Panc1 (cell line): Measurements from ENCODE around the gene ITPR2. TPM values are rescaled to one million over a fixed set of nuclear protein-coding genes. Genes with fewer than 3 reads are reported as not detected.

Experiments used
- ATAC-seq: fragments of 200-7000 bp; cut with Tn5 transposase; 2 replicates; pipeline ENCODE4 v1.9.1; 2020; ENCODE audit warnings: mild to moderate bottlenecking, moderate library complexity
- BruUV-seq: library from RNA; stranded (reverse); fragments of 400-500 nt; replicated peaks from 2 replicates; lab custom pipeline; 2021; lab: Mats Ljungman, UMichigan
- CTCF ChIA-PET: fragments of 300-600 bp; sonication (Branson Sonifier 250); formaldehyde crosslinking; loops from one replicate; lab custom pipeline; 2022; ENCODE audit warnings: antibody characterized with exemption; lab: Charles Lee
- POLR2A ChIA-PET: fragments of 300-600 bp; sonication (Branson Sonifier 250); formaldehyde crosslinking; loops from one replicate; lab custom pipeline; 2022; ENCODE audit warnings: antibody characterized with exemption; lab: Charles Lee
- DNase-seq: peaks from one replicate; pipeline ENCODE4 v3.0.0-alpha.2; 2010; ENCODE audit warnings: low read depth, low spot score
- H3K27ac ChIP-seq: 2 replicates; pipeline ENCODE4 v1.5.1; 2011; ENCODE audit warnings: mild to moderate bottlenecking, low read length, inconsistent platforms
- H3K27me3 ChIP-seq: fragments of 200-500 bp; sonication (Bioruptor generic); 2 replicates; pipeline ENCODE4 v1.6.0; 2014; ENCODE audit warnings: low read length, inconsistent platforms; ENCODE audit not compliant: control insufficient read depth, insufficient read depth
- H3K36me3 ChIP-seq: fragments of 200-500 bp; sonication (Bioruptor generic); 2 replicates; pipeline ENCODE4 v1.5.1; 2014; ENCODE audit warnings: inconsistent platforms, mild to moderate bottlenecking, low read length, moderate library complexity; ENCODE audit not compliant: control insufficient read depth, insufficient read depth
- H3K4me1 ChIP-seq: 2 replicates; pipeline ENCODE4 v1.5.1; 2011; ENCODE audit warnings: inconsistent platforms, mild to moderate bottlenecking, low read length, moderate library complexity; ENCODE audit not compliant: control insufficient read depth, insufficient read depth
- H3K4me3 ChIP-seq, 2 experiments: 2 replicates each; pipeline ENCODE4 v1.5.1; 2011 to 2012; ENCODE audit warnings: low read depth in 2 of 2, low read length in 2 of 2, mild to moderate bottlenecking in 2 of 2, inconsistent platforms in 1 of 2, moderate library complexity in 1 of 2
- H3K9me3 ChIP-seq: fragments of 200-500 bp; sonication (Bioruptor generic); 2 replicates; pipeline ENCODE4 v1.5.1; 2014; ENCODE audit warnings: low read depth, mild to moderate bottlenecking, inconsistent platforms, low read length, moderate library complexity; ENCODE audit not compliant: control insufficient read depth, insufficient read depth
- POLR2AphosphoS5 ChIP-seq: IDR thresholded peaks from 2 replicates; pipeline ENCODE4 v1.6.1; 2012; ENCODE audit warnings: mild to moderate bottlenecking, low read depth, low read length, moderate library complexity
- SIN3A ChIP-seq: IDR thresholded peaks from 2 replicates; pipeline ENCODE4 v1.6.1; 2012; ENCODE audit warnings: low read depth, mild to moderate bottlenecking, low read length, moderate library complexity, borderline replicate concordance; ENCODE audit not compliant: insufficient read depth
- TCF7L2 ChIP-seq: IDR thresholded peaks from 2 replicates; pipeline ENCODE4 v1.6.1; 2011; ENCODE audit warnings: mild to moderate bottlenecking, low read depth, low read length, inconsistent platforms
- in situ Hi-C: cut with HindIII; loops from 2 replicates; pipeline ENCODE4 v1.10.0; 2016; ENCODE audit warnings: low sequenced_read_pairs, low pct_unique_long_range_greater_than_20kb
- intact Hi-C: fragments of 100-400 bp; cut with micrococcal nuclease; formaldehyde crosslinking; loops from one replicate; pipeline ENCODE4 v1.10.0; 2022; ENCODE audit not compliant: unreplicated experiment
- total RNA-seq: library from RNA; stranded (reverse); gene quantifications from one replicate; pipeline ENCODE4 v1.2.1, GENCODE V29; 2021; ENCODE audit not compliant: unreplicated experiment
- TF ChIP-seq, protein P1 (sequence below): fragments of 450-650 bp; IDR thresholded peaks from 2 replicates; pipeline ENCODE4 v1.5.1; 2017; ENCODE audit warnings: mild to moderate bottlenecking
- TF ChIP-seq, protein P2 (sequence below), 2 experiments: IDR thresholded peaks; 2 replicates each; pipeline ENCODE4 v1.6.1; 2011 to 2012; ENCODE audit warnings: low read depth in 2 of 2, control low read depth in 1 of 2, low read length in 1 of 2, mild to moderate bottlenecking in 1 of 2, moderate library complexity in 1 of 2; ENCODE audit not compliant: insufficient read depth in 1 of 2

Gene ITPR2
- total RNA-seq, 1 experiment from 2014 or later = 41.8 TPM

DNA sequence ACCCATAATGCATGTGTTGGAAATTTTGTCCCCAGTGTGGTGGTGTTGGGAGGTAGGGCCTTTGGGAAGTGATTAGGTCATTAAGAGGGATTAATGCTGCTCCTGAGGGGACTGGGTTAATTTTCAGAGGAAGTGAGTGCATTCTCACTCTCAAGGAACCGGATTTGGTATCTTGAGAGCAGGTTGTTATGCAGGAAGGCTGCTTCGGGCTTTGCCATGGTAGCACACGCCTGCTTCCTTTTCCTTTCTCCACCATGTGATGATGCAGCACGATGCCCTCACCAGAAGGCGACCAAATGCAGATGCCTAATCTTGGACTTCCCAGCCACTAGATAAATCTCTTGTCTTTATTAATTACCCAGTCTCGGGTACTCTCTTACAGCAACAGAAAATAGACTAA is 380.5 kb downstream of the ITPR2 start:
- ATAC-seq (no peak), DNase-seq (no peak)
- Histone ChIP-seq H3K9me3 (no peaks in the 10 kb centered on the region), H3K27ac (no peak overlapping the region), H3K4me1 (no peaks in the 10 kb centered on the region), H3K36me3 (no peaks in the 10 kb centered on the region), H3K4me3 (no peak overlapping the region), H3K27me3 (no peaks in the 10 kb centered on the region)
- POLR2A ChIA-PET = no interaction called here
- CTCF ChIA-PET = no interaction called here
- intact Hi-C loops = no loop called here
- TF ChIP-seq POLR2AphosphoS5 = no peak
- TF ChIP-seq, protein P1, sequence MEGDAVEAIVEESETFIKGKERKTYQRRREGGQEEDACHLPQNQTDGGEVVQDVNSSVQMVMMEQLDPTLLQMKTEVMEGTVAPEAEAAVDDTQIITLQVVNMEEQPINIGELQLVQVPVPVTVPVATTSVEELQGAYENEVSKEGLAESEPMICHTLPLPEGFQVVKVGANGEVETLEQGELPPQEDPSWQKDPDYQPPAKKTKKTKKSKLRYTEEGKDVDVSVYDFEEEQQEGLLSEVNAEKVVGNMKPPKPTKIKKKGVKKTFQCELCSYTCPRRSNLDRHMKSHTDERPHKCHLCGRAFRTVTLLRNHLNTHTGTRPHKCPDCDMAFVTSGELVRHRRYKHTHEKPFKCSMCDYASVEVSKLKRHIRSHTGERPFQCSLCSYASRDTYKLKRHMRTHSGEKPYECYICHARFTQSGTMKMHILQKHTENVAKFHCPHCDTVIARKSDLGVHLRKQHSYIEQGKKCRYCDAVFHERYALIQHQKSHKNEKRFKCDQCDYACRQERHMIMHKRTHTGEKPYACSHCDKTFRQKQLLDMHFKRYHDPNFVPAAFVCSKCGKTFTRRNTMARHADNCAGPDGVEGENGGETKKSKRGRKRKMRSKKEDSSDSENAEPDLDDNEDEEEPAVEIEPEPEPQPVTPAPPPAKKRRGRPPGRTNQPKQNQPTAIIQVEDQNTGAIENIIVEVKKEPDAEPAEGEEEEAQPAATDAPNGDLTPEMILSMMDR = no peak
- BruUV-seq = no TSS peak
- in situ Hi-C loops = no loop called here

DNA sequence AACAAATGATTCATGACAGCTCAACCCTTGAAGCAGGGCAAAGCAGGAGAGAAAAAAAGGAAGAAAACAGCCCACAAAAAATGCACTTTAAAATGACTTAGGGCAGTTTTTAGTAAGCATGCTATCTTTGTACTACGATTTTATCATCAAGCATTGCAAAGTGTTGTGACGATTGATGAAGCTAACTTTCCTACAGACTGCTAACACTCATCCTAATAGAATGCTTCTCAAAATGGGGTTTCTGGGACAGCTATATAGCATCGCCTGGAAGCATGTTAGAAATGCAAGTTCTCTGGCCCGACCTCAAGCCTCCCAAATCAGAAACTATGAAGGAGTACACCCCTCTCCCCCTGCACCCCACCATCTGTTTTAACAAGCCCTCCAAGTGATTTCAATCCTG is 381.2 kb downstream of the ITPR2 start:
- H3K9me3 ChIP-seq = no peaks in the 10 kb centered on the region
- intact Hi-C loops = no loop called here
- TF ChIP-seq, protein P2, sequence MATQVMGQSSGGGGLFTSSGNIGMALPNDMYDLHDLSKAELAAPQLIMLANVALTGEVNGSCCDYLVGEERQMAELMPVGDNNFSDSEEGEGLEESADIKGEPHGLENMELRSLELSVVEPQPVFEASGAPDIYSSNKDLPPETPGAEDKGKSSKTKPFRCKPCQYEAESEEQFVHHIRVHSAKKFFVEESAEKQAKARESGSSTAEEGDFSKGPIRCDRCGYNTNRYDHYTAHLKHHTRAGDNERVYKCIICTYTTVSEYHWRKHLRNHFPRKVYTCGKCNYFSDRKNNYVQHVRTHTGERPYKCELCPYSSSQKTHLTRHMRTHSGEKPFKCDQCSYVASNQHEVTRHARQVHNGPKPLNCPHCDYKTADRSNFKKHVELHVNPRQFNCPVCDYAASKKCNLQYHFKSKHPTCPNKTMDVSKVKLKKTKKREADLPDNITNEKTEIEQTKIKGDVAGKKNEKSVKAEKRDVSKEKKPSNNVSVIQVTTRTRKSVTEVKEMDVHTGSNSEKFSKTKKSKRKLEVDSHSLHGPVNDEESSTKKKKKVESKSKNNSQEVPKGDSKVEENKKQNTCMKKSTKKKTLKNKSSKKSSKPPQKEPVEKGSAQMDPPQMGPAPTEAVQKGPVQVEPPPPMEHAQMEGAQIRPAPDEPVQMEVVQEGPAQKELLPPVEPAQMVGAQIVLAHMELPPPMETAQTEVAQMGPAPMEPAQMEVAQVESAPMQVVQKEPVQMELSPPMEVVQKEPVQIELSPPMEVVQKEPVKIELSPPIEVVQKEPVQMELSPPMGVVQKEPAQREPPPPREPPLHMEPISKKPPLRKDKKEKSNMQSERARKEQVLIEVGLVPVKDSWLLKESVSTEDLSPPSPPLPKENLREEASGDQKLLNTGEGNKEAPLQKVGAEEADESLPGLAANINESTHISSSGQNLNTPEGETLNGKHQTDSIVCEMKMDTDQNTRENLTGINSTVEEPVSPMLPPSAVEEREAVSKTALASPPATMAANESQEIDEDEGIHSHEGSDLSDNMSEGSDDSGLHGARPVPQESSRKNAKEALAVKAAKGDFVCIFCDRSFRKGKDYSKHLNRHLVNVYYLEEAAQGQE (IDR thresholded peaks at IDR 0.05; ENCODE audit: insufficient read depth in 1 of 2, low read depth in 2 of 2, low read length in 1 of 2) = no peak
- TF ChIP-seq, protein P1 = no peak
- TF ChIP-seq POLR2AphosphoS5 (no peak), TCF7L2 (no peak), SIN3A (no peak)
- no peaks in the 10 kb centered on the region for H3K36me3 ChIP-seq
- in situ Hi-C loops = no loop called here
- no peak overlapping the region for H3K27ac ChIP-seq
- ChIA-PET CTCF (no interaction called here), POLR2A (no interaction called here)
- DNase-seq (no peak), ATAC-seq (no peak)
- no peaks in the 10 kb centered on the region for H3K27me3 ChIP-seq
- H3K4me3 ChIP-seq = no peak overlapping the region
- no TSS peak for BruUV-seq
- H3K4me1 ChIP-seq = no peaks in the 10 kb centered on the region

DNA sequence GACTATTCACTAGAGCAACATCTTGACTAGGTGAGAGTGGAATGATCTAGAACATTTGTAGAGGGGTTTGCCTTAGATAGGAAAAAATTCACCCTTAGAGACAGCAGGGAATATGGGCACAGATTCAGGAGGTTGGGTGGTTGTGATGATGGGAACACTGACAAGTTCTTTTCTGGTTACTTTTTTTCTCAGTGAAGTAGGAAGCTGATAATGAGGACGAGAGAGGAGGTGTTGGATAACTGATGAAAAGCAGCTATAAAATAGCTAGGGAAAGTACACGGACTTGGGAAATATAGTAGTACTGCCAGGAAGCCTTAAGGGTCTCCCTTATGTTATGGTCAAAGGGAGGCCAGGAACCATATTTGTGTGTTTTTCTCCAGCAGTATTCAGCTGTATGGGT is 387.1 kb downstream of the ITPR2 start:
- BruUV-seq = no TSS peak
- ATAC-seq (no peak), DNase-seq (no peak)
- TF ChIP-seq POLR2AphosphoS5 (no peak), TCF7L2 (no peak), SIN3A (no peak)
- TF ChIP-seq, protein P1 = no peak
- TF ChIP-seq, protein P2 (IDR thresholded peaks at IDR 0.05; ENCODE audit: insufficient read depth in 1 of 2, low read depth in 2 of 2, low read length in 1 of 2) = no peak
- no peaks in the 10 kb centered on the region for H3K4me1 ChIP-seq
- H3K9me3 ChIP-seq = no peaks in the 10 kb centered on the region
- POLR2A ChIA-PET = no interaction called here
- CTCF ChIA-PET = interaction anchor here (0.6 kb wide), 1 partner anchor 384 kb away, joined by 3 read pairs; no protein-coding TSS in a partner anchor
- H3K27me3 ChIP-seq = no peaks in the 10 kb centered on the region
- in situ Hi-C loops (no loop called here), intact Hi-C loops (no loop called here)
- no peak overlapping the region for H3K4me3 ChIP-seq
- no peak overlapping the region for H3K27ac ChIP-seq
- H3K36me3 ChIP-seq = no peaks in the 10 kb centered on the region
